ENCODE data around the gene ARID1B. TPM values are rescaled to one million over a fixed set of nuclear protein-coding genes. Genes with fewer than 3 reads are reported as not detected.
"Not testable (repeated sequence)": the region's sequence is repeated elsewhere in the genome, so short reads cannot be mapped to it uniquely, and the experiment has no call there.

Gene ARID1B
- total and polyA plus RNA-seq, 2 of the 4 experiments (the other 2 are of a cell fraction), result 14.5 to 20.1 TPM

DNA sequence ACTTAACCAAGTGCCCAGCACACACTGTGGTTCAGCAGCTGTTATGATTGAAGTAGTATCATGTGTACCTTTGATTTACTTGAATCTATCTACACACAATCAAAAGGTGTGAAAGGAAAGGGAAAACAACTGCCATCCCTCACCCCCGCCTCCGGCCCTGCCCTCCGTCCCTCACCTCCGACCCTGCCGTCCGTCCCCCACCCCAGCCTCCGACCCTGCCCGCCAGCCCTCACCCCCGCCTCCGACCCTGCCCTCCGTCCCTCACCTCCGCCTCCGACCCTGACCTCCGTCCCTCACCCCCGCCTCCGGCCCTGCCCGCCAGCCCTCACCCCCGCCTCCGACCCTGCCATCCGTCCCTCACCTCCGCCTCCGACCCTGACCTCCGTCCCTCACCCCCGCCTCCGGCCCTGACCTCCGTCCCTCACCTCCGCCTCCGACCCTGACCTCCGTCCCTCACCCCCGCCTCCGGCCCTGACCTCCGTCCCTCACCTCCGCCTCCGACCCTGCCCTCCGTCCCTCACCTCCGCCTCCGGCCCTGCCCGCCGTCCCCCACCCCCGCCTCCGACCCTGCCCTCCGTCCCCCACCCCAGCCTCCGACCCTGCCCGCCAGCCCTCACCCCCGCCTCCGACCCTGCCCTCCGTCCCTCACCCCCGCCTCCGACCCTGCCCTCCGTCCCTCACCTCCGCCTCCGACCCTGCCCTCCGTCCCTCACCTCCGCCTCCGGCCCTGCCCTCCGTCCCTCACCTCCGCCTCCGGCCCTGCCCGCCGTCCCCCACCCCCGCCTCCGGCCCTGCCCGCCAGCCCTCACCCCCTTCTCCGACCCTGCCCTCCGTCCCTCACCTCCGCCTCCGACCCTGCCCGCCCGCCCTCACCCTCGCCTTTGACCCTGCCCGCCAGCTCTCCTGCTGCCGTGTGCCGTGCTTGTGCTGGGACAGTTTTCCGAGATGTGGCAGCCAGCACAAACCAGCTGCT is 370.2 kb downstream of the ARID1B start:
- H3K4me1 ChIP-seq (ENCODE audit: control insufficient read depth, insufficient read depth, low read length), result peaks cover 47% of the 10 kb centered on the region
- not testable (repeated sequence) for H3K9ac ChIP-seq (ENCODE audit: low read depth, low read length)

More for the DNA sequence above, 370.2 kb downstream of the ARID1B start:
- H3K27ac ChIP-seq (ENCODE audit: insufficient read depth, low read length), result peak overlapping the region; percentile 93
- H3K56ac ChIP-seq (ENCODE audit: extremely low read depth, insufficient read depth, low read length); H3K4me3 ChIP-seq (ENCODE audit: insufficient read depth, low read depth, low read length); H4K20me1 ChIP-seq (ENCODE audit: insufficient read depth, low read length); in situ Hi-C loops (cut with MboI; ENCODE audit: low sequenced_read_pairs); H3K4me2 ChIP-seq (ENCODE audit: low read depth, low read length); intact Hi-C loops (cut with micrococcal nuclease); H2AFZ ChIP-seq (replicated peaks; ENCODE audit: low read length, poor library complexity); POLR2A ChIA-PET (ENCODE audit: unreplicated experiment); DNase-seq; H3K36me3 ChIP-seq (ENCODE audit: control insufficient read depth, insufficient read depth, low read length); dilution Hi-C loops (cut with HindIII; ENCODE audit: low sequenced_read_pairs, unreplicated experiment); BruUV-seq (replicated peaks); ATAC-seq (ENCODE audit: low read depth); H3K9me3 ChIP-seq (ENCODE audit: control insufficient read depth, insufficient read depth, low read length); H3K27me3 ChIP-seq (ENCODE audit: control insufficient read depth, insufficient read depth, low read length); H2AK9ac ChIP-seq (replicated peaks; ENCODE audit: low read depth, low read length, poor library complexity): not testable (repeated sequence)
- peak overlapping the region; percentile 49; the same call in 1 of the 2 replicates for H3K14ac ChIP-seq (replicated peaks; ENCODE audit: low read depth, low read length)
- H3K23ac ChIP-seq (ENCODE audit: low read depth, low read length), result peak overlapping the region; percentile 71; the same call in 1 of the 2 replicates
- peak overlapping the region; percentile 90 for H2BK120ac ChIP-seq (ENCODE audit: low read depth, low read length)
- 100% methylated on average over 7 of the region's 74 CpGs; no CpG with 5 or more reads in 1 of the 2 experiments for WGBS, 2 experiments (ENCODE audit: extremely low coverage in 2 of 2, insufficient read length in 1 of 2)
- peak overlapping the region; percentile 89 for H2BK20ac ChIP-seq (ENCODE audit: low read depth, low read length)
- peak overlapping the region; percentile 59 for H4K91ac ChIP-seq (ENCODE audit: insufficient read depth, low read depth, low read length)
- H2BK5ac ChIP-seq (ENCODE audit: low read depth, low read length, poor library complexity, severe bottlenecking), result peak overlapping the region; percentile 84
- peak overlapping the region; percentile 86 for H2AK5ac ChIP-seq (ENCODE audit: low read depth, low read length)
- peak overlapping the region; percentile 87 for H3K4ac ChIP-seq (ENCODE audit: low read depth, low read length)
- peaks cover 27% of the 10 kb centered on the region for H3K9me1 ChIP-seq (ENCODE audit: insufficient read depth, low read length)
- peak overlapping the region; percentile 81 to 90 for H4K8ac ChIP-seq (ENCODE audit: low read depth in 2 of 2, low read length in 2 of 2)
- peak overlapping the region; percentile 71; the same call in 1 of the 3 replicates for H2BK15ac ChIP-seq (ENCODE audit: low read depth, low read length)
- peak overlapping the region; percentile 93; the same call in 1 of the 2 replicates for H3K18ac ChIP-seq (ENCODE audit: low read depth, low read length)
- H3K79me1 ChIP-seq (ENCODE audit: low read depth in 1 of 2, low read length in 2 of 2), result peaks cover 11 to 26% of the 10 kb centered on the region in 2 experiments
- CTCF ChIA-PET, result interaction anchor here (0.6 kb wide), 1 partner anchor 1511 kb away, joined by 3 read pairs; no protein-coding TSS in a partner anchor
- peak overlapping the region; percentile 44; the same call in 1 of the 2 replicates for H4K5ac ChIP-seq (ENCODE audit: low read depth, low read length)

Measured in IMR-90 (cell line).